Measurements from ENCODE around the gene S100A9.
"Not testable (repeated sequence)": the region's sequence is repeated elsewhere in the genome, so short reads cannot be mapped to it uniquely, and the experiment has no call there.

Gene S100A9

DNA sequence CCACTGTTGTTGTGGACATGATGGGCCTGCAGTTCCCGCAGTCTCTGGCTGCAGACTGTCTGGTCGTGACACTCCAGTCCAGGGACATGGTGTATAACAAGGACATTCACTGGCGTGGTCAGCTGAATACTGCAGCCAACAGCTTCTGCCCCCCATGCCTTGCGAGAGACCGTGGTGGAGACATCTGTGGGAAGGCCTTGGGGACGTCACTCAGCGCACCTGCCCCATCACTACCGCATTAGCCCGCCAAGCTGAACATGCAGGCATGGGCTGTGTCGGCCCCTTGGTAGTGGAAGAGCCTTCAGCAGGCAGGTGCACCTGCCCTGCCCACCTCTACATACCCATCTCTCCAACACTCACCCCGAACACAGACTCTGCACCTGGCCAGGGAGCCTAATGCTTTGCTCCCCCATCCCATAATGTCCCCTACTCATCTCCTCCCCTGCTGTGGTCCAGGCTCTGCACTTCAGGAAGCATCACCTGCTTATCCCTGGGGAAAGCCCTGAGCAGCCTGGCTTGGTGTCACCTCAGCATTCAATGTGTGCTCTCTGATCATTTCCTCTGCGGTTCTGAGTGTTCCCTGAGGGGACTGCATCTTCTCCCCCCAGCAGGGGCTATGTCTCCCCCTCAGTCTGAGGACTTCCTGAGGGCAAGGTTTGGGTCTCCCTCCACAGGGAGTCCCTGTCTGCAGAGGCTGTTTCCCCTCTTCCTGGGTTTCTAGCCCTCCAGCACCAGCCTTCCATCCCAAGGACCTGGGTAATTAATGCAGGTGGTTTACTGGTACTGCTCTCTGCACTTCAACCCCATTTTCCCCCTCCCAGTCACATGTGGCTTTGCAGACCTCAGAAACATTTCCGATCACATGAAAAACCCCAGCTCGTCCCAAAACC lies 12.2 kb upstream of the S100A9 start:
- no peak for DNase-seq (ENCODE audit: low read depth)

DNA sequence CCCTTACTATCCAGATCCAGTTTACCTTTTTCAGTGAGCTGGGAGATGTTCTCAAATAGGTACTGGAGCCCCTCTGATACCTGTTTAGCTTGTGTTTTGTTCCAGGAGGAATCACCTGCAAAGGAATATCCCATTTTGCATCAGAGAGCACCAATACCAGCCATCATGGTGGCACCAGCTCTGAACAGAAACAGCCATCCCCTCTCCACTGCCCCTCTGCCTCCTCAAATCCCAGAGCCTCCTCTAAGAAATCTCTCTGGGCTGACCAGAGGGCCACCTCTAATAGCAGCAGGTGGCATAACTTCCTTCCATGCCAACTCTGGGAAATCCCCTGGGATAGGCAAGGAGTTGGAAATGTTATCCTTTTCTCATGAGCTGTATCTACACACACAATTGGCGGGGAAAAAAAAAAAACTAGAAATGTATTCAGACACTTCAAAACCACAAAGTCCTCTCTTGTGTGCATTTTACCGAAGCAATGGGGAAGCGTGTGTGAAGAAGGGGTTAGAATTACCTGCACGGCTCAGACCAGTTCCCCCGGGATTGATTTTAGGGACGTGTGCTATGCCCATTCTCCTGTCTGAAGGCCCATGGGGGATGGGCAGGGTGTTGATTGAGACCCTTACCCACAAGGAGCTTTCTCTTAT lies 11.5 kb upstream of the S100A9 start:
- no peak for DNase-seq (ENCODE audit: low read depth)

DNA sequence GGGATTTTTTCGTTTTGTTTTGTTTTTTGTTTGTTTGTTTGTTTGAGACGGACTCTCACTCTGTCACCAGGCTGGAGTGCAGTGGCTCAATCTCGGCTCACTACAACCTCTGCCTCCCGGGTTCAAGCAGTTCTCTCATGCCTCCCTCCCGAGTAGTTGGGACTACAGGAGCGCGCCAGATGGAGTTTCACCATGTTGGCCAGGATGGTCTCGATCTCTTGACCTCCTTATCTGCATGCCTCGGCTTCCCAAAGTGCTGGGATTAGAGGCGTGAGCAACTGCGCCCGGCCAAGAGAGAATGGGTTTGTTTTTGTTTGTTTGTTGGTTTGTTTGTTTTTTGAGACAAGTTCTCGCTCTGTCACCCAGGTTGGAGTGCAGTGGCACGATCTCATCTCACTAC lies 10.6 kb upstream of the S100A9 start:
- DNase-seq (ENCODE audit: low read depth): not testable (repeated sequence)

DNA sequence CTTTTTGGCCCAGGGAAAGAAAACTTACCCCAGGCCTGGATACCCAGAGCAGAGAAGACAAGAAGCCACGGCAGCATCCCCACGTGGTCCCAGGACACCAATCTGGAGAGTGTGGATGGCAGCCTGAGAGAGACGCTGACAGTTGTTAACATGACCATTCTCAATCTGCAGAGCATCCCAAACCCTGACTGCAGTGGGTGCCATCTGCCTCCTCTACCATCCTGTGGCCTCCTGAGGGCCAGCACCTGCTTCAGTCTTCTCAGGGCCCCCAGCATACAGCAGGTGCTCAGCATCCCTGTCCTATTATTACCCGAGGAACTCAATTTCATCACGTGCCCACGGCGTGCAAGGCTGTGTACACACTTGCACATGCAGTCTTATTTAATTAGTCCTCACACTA lies 9.8 kb upstream of the S100A9 start:
- DNase-seq (ENCODE audit: low read depth): no peak

DNA sequence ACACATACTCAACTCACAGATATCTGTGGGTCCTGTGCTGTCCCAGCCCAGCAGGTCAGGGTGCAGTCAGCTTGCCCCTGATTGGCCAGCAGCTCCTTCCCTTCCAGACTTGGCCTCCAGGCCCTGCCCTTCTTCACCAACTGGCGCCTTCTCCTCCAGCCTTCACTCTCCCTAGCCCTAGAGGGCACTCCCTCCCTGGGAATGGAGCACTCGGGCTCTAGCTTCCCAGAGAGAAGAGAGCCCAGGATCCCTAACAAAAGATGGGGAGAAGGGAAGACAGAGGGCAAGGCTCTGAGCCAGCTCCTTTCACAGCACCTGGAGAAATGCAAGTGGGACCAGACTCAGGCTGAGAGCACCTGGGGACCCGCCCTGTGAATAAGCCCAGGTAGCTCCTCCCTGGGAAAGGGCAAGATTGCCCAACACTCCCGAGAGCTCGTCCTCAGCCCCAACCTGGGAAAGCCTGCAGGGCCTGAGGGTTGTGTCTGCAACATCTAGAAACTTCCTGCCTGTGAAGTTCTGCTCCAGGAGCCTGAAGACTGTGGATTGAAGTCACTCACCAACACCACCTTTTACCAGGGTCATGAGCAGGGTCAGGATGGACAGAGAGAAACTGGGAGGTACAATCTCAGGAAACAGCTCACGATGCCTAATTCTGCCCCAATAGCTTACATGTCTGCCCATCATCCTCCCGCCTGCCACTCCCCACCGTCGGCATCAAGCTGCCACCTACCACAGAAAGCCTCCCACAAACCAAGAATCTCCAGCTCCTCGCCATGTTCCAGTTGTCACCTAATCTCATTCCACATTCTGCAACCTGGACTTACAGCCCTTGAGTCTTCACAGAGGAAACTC lies 8.9 kb upstream of the S100A9 start, which contains the start of gene PGLYRP4:
TSS of gene PGLYRP4 (minus strand) at position 331 of the 852 bp plus-strand sequence. CDS start 909 bp downstream, outside the sequence.
- no peak for DNase-seq (ENCODE audit: low read depth)

DNA sequence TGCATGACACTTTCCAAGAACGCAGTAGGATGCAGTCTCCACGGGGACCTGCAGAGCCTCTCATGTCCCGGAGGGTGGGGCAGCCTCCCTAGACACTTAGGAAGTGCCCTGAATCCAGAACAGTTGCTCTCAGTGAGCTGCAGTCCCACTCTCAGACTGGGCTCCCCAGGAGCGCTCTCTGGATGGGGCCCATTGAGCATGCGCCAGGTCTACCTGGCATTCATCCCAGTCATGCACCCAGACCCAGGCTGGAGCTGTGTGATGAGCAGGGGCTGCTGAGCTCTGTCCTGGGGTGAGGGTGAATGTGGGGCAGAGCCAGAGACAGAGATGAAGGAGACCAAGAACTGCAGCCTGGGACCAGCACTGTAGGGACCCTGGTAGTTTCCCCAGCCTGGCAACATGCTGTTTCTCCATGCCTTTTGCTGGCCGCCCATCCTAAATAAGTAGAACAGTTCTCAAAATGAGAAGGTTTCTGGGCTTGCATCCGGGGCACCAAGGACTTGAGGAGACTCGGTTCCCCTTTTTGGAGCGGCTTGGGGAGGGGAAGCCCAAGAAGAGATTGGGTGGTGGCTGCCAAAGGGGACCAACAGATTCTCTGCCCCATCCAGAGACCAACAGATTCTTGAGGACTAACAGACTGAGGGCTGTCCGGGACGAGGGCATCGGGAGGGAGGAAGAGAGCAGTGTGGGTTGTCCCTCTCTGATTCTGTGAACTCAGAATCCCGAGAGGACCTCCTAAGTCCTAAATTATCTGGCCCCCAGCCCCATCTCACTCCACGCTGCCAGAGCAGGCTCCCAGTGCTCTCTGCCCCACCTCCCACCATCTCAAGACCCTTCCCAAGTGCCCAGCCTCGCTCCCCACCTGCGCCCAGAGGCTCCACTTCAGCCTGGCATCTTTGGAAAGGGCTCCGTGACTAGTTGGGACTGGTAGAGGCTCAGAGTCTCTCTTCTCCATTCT lies 8.0 kb upstream of the S100A9 start:
- no peak for DNase-seq (ENCODE audit: low read depth)

DNA sequence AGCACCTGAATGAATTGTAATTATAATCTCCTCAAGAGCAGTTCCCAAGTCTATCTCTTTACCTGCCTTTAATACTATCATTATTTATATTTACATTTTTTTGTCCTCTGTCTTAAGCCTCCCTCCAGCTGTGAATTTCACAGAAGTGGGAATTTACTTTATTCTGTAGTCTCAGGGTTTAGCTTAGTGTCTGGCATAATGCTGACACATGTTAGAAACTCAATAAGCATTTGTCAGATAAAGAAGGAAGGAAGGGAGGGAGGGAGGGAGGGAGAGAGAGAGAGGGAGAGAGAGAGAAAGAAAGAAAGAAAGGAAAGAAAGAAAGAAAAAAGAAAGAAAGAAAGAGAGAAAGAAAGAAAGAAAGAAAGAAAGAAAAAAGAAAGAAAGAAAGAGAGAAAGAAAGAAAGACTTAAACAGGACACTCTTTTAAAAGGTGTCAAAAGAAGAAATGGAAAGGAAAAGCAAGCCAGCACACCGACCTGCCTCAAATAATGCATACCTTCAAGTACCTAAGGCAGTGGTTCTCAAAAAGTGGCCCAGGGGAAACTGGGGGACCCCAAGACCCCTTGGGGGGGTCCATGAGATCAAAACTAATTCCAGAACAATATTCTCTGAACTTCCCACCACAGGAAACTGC lies 7.2 kb upstream of the S100A9 start:
- DNase-seq (ENCODE audit: low read depth): no peak

DNA sequence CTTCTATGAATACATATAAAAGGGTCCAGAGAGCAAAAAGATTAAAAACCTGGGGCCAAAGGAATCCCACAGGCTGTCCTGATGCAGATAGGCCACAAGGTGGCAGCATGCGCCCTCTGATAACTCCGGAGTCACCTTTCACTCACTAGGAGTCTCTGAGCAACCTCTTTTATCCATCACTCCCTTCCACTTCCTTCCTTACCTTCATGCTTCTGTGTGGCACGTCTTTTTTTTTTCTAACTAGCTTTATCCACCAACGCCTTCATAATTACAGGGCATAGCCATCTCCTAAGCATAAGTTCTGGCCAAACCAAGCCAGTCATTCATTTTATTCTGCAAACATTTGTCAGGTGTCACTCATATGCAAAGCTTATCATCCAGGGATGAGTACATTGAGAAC lies 5.1 kb upstream of the S100A9 start:
- DNase-seq (ENCODE audit: low read depth): peak; percentile 32

DNA sequence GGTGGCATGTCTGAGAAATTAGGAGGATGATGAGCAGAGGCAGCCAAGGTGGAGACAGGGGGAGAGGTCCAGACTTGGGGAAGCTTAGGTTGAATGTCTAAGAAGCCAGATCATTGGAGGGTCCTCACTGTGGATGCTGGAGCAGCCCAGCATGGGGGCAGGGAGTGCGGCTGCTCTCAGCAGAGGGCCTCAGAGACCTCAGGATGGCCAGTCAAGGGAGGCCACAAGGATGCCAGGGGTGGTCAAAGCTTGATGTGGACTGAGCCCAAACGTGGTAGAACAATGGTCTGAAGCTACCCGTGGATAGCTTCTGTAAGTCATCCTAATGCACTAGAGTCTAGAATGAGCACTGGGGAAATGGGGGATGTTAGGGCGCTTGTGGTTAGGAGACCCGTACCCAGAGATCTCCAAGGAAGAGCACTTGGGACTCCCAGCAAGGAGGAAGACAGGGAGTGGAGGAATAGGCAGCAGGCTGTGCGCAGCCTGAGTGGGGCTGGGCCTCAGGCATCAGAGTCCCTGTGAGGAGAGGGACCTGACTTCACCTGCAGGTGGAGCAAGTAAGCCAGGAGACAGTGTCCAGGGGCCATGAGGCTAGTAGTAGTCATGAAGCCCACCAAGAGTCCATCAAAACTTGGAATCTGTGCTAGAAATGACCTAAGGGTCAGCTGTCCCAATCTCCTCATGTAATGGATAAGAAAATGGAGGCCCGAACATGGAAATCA lies 4.3 kb upstream of the S100A9 start:
- no peak for DNase-seq (ENCODE audit: low read depth)

DNA sequence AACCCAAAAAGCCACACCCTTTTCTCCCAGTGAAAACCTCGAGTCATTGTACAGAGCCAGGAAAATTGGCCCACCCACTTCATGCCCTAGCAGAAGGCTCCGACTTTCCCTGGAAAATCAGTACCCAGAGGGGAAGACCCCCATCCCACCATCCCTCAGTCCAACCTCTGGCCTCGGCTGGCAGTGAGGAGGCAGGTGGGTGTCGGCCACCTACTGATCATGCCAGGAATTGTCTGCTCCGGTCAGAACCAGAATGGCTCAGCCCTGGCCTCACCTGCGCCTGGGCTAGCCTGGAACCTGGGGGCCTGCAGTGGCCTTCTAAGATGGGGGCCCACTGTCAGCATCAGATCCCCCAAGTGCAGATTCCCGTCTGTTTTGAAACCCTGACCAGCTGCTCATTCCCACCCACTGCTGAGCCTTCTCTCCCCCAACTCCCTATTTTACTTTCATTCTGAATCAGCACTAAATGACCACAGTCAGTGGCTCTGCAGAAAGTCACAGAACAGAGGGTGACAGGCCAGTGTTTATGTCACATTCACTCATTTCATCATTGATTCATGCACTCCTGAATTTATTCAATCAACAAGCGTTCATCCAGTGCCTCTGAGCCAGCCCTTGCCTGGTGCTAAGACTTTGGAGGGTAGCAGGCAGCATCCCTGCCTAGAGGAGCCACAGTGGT lies 3.0 kb upstream of the S100A9 start:
- DNase-seq (ENCODE audit: low read depth): no peak

DNA sequence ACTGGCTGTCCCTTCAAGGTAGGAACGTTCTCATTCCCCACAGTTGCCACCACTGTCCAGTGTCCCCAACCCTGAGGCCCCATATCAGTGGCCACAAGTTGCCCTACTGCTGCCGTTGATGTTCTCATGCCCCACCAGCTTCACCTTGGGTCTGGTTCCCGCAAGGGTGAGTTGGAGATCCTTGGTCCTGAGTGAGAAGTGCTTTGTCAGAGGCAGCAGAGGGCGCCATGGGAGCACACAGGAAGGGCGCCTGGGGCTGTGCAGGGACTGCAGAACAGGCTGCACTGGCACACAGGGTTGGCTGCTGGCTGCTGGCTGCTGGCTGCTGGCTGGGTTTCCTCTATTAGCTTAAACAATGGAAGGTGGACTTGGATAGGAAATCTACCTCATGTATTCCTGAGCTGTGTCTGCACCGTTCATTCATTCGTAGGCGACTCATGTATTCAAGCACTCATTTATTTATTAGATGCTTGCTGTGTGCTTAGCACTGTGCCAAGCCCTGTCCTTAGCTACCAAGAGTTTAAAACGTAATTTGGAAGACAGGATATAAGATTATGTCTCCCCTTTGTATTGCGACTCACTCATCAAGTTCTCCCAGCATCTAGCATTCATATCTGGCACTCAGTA lies 2.1 kb upstream of the S100A9 start:
- no peak for DNase-seq (ENCODE audit: low read depth)

DNA sequence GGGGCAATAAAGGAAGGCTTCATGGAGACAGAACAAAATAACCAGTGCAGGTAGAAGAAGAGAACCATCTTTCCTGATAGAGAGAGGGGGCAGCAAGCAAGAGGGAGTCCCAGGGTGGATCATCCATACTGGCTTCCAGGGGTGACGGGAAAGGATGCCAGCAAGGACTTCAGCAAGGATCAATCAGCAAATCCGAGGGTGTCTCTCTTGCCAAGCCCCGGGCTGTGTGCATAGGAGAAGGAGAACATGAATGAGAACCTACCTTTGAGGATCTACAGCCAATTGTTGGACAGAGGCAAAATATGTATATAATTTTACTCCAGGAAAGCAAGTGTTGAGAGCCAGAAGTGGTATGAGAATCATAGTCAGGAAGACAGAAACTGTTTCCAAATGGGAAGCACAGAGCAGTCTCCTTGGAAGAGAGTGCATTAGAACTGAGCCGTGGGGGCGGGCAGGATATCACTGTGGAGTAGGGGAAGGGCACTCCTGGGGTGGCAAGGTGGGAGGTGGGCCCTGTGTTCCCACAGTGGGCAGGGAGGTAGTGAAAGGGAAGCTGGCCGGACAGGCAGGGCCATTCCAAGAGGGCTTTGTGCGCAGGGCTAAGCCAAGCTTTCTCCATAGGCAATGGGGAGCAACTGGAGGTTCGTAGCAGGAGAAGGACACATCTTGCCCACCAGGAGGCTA lies 1.1 kb upstream of the S100A9 start:
- no peak for DNase-seq (ENCODE audit: low read depth)

DNA sequence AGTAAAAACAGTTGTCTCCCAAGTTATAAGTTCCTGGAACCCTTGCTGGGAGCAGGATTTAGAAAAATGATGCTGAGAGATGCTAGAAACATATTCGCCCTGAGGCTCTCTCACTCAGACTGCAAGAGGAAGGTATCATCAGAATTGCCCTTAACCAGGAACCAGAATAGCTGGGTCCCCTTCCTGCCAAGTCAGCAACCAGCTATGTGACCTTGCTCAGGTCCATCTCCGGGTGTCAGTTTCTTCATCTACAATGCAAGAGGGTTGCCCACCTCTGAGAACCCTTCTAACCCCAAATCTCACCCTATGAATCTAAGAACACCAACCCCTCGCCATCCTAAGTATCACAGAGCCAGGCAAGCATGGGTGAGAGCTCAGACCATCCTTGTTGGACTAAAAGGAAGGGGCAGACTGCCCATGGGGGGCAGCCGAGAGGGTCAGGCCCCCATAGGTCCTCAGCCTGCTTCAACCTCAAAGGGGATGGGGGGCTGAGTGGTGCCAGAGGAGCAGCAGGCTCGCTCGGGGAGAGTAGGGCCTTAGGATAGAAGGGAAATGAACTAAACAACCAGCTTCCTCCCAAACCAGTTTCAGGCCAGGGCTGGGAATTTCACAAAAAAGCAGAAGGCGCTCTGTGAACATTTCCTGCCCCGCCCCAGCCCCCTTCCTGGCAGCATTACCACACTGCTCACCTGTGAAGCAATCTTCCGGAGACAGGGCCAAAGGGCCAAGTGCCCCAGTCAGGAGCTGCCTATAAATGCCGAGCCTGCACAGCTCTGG lies 390 bp upstream of the S100A9 start:
- DNase-seq (ENCODE audit: low read depth): no peak

DNA sequence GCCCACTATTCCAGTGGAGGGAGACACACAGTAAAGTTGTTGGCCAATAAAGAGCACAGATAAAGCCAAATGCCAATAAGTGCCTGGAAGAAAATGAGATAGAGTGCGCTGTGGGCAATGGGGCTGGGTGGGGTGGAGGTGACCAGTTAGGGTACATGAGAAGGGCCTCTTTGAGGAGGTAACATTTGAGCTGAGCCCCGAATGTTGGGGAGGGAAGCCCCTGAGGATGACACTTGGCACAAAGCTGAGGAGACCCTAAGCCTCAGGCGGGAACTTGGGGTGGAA lies 979 bp downstream of the S100A9 start:
- no peak for DNase-seq (ENCODE audit: low read depth)

DNA sequence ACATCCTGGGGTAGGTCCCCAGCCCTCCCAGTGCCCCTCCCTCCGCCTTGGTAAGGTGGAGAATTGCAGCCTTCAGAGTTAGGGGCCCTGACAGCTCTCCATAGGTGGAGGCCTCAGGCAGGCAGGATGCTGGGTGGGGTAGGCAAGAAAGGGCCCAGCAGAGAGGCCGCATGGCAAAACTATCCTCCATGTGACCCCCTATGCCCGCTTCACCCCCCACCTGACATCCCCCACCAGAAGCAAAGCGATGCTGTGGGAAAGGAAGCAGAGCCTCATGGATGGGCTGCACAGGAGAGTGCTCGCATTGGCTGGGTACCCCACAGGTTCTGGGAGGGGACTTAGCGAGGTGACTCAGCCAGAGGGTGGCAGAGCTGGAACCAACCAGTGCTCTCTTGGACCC lies 1.6 kb downstream of the S100A9 start:
- DNase-seq (ENCODE audit: low read depth): no peak

DNA sequence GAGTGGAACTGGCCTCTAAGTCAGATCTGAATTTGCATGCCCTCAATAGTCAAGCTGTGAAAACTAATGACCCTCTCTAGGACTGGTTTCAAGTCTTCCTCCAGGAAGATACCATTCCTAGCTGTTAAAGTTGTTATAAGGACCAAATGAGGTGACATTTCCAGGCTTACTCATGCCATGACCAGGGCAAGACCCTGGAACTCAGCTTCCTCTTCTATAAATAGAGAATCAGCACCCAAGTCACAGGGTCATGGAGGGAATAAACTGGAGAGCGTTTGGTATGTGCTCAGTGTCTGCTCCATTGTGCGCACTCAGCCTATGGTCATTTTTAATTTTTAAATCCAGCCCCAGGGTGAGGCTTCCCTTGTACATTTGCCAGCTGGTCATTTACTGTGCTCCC lies 2.5 kb downstream of the S100A9 start:
- DNase-seq (ENCODE audit: low read depth): no peak

DNA sequence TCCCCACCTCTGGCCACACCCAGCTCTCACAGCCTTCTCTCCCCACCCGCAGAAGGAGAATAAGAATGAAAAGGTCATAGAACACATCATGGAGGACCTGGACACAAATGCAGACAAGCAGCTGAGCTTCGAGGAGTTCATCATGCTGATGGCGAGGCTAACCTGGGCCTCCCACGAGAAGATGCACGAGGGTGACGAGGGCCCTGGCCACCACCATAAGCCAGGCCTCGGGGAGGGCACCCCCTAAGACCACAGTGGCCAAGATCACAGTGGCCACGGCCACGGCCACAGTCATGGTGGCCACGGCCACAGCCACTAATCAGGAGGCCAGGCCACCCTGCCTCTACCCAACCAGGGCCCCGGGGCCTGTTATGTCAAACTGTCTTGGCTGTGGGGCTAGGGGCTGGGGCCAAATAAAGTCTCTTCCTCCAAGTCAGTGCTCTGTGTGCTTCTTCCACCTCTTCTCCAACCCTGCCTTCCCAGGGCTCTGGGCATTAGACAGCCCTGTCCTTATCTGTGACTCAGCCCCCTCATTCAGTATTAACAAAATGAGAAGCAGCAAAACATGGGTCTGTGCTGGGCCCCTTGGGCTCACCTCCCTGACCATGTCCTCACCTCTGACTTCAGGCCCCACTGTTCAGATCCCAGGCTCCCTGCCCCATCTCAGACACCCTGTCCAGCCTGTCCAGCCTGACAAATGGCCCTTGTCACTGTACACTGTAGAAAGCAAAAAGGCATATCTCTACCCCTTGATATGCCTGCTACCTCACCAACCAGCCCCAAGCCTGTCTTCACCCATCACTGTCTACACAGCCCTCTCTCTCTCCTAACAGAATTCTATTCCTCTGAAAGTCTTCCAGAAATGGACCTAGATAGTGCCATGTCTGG lies 3.2 kb downstream of the S100A9 start:
- no peak for DNase-seq (ENCODE audit: low read depth)

Measured in stimulated activated CD8-positive, alpha-beta memory T cell treated with anti-CD3 and anti-CD28 coated beads, Interleukin-7, amount 100 ng/mL, for 24 hours (primary cell).